NCI-H2107 treated with DMSO at 0.1 percent for 48 hours (cell line): ENCODE data around the gene GAS2L2.
"Not testable (repeated sequence)": the region's sequence is repeated elsewhere in the genome, so short reads cannot be mapped to it uniquely, and the experiment has no call there.

Experiments used
- DNase-seq: peaks from one replicate; lab custom pipeline; 2025; ENCODE audit not compliant: unreplicated experiment; lab: John Stamatoyannopoulos, UW

The GAS2L2 gene

GRCh38 chr17:35730400-35731005 is 22.5 kb downstream of the GAS2L2 start:
- no peak for DNase-seq

GRCh38 chr17:35729405-35729833 is 23.6 kb downstream of the GAS2L2 start:
- no peak for DNase-seq

DNA sequence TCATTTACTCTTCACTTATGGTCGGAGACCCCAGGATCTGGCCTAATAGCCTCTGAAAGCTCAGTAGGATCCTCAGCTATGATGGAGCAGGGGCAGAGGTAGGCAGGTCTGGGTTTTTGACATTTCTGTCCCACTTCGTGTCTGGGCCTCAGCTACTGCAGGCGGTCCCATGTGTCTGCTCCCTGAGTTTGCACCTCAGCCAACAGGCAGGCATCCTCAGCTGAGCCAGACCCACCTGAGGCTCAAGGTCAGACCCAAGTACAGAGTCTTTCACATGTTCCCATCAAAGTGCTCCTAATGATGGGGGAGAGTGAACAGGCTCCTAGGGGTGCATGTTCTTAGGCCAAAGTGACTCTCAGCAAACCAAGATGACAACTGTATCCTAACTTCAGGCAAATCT is 24.5 kb downstream of the GAS2L2 start:
- no peak for DNase-seq

- no peak for DNase-seq
These were observed 25.4 kb downstream of the GAS2L2 start for GRCh38 chr17:35727635-35728034.

DNA sequence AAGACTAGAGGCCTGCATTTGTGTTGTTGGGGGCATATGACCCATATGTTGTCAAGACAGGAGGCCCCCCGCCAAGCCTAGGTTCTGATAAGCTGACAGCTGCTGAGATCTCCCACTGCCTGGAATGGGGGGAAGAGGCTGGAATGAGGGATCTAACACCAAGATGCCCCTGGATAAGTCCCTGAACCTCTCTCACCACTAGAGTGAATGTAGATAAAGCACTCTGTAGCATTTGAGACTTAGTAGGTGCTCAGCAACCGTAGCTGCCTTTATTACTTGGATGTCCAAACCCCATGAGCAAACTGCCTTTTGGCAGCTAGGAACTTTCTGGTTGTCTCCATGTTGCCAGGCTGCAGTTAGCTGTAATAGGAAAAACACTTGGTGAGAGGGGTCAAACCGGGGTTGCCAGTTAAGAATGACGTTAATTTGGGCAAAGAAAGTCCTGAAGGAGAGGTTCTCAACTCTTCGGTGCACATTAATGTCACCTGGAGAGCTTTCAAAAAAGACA is 26.0 kb downstream of the GAS2L2 start:
- no peak for DNase-seq

DNA sequence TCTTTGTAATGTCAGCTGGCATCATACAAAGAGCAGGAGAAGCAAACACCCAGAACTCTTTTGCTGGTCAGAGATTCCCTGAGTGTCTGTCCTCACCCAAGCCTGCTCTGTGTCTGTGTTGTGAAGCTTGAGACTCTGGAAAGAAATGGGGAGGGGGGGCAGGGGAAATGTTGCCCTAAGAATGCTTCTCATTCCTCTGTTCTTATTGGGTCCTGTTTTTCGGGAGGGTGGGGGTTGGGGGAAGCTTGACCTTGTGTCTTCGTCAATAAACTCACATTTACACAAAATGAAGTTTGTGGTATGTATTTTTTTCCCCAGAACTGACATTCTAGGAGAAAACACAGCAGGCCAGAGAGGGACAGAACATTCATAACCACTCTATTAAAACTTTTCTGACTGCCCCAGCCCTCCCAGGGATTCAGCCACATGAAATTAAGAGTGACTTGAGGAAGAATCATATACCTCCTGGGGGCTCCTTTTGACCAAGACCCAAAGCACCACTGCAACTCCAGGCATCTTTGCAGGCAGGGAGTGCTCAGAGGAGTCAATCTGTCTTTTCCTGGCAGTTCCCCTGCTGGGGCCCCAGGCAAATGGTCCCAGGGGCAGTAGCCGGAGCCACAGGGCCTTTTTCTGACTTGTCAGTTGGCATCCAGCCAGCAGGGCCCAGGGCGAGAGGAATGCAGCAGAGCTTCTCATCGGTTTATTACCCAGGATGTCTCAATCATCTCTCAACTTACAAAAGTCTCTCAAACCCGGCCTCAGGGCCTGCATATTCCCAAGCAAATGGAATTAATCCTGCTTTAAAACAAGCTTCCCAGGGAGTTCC is 26.7 kb downstream of the GAS2L2 start:
- DNase-seq, result no peak

- no peak for DNase-seq
These were observed 27.3 kb downstream of the GAS2L2 start for GRCh38 chr17:35725802-35726126.

GRCh38 chr17:35725058-35725457 is 28.0 kb downstream of the GAS2L2 start:
- no peak for DNase-seq

GRCh38 chr17:35723735-35724134 is 29.3 kb downstream of the GAS2L2 start:
- DNase-seq, result no peak

DNA sequence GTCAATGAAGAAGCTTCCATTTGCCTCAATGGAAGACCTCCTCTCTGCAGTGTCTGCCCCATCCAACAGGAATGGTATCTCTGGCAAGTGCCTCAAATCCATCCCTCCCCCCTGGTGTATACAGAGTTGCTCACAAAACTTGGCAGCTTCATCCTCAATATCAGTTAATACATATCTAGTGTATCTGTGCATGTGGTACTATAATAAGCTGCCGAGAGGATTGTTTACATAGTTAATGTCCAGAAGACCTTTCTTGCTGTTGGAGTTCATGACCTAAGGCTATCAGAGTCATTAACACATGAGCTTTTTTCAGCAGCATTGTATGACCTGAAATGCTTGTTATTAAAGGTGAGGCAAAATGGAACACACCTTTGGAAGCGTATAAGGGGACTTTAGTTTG is 35.6 kb downstream of the GAS2L2 start:
- no peak for DNase-seq

- no peak for DNase-seq
These were observed 36.1 kb downstream of the GAS2L2 start for GRCh38 chr17:35716897-35717465.

GRCh38 chr17:35716173-35716572 is 36.9 kb downstream of the GAS2L2 start:
- no peak for DNase-seq

GRCh38 chr17:35715416-35715815 is 37.6 kb downstream of the GAS2L2 start:
- DNase-seq, result no peak

DNA sequence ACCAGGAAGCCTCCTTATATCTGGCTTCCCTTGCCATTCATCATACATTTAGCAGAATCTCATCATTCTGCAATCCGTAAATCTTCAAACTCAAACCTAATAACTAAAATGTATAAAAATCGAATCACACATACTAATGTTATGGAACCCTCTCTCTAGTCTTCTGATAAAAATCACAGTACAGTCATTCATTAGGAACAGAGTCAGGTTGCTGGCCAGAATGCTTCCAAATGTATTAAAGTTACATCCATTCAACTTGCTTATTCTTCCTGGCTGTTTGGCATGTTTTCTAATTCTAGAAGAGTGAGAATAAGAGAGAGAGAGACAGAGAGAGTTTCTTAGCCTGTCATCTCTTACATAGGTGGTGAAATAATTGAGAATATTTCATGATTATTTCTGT is 38.1 kb downstream of the GAS2L2 start:
- DNase-seq, result no peak

DNA sequence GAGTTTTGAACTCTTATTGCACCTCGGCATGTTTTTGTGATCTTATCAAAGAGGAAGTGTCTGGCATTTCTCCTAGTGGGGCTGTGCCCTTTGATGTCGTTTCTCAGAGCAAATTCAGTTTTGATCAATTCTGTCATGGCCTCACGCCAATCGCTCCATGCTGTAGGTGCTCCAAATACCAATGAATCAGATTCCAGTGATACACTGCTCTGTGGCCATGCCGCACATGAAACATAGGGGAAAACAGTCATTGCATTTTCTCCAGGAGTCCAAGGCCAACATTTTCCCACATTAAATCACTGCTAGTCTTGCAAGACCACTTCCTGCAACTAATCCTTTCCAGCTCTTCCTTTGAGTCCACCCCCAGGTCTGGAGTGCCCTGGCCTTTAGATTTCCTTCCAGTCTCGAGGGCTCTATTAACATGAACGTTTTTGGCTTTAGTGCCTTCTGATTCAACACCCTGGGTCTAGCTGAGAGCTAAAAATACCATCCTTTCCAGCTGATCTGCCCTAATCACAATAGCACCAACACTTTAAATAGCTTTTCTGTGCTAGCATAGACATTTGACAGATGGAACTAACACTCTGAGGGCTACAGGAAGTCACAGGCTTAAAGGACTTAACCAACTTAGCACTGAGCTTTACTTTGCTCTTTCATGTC is 39.8 kb downstream of the GAS2L2 start:
- no peak for DNase-seq

DNA sequence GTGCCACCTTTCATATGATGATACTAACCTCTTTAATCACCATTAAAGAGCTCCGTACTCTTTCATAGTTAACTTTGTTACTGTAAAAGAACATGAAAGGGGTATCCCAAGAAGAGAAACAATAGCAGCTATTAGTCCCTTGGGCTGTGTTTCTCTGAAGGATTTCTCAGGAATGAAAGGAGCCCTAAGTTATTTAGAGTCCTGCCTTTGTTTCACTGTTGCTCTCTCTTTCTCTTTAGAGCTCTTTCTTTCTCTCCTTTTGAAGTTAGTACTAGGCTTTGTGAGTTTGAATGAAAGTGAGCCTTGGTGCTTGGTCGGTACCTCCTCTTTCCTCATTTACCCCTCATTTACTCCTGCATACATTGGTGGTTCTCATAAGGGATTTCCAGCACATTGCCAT is 42.1 kb downstream of the GAS2L2 start:
- DNase-seq, result no peak

GRCh38 chr17:35709874-35710273 is 43.2 kb downstream of the GAS2L2 start:
- no peak for DNase-seq

- DNase-seq, result peak; percentile 22
These were observed 44.1 kb downstream of the GAS2L2 start for GRCh38 chr17:35708951-35709350.

GRCh38 chr17:35708149-35708548 is 44.9 kb downstream of the GAS2L2 start:
- DNase-seq, result no peak

DNA sequence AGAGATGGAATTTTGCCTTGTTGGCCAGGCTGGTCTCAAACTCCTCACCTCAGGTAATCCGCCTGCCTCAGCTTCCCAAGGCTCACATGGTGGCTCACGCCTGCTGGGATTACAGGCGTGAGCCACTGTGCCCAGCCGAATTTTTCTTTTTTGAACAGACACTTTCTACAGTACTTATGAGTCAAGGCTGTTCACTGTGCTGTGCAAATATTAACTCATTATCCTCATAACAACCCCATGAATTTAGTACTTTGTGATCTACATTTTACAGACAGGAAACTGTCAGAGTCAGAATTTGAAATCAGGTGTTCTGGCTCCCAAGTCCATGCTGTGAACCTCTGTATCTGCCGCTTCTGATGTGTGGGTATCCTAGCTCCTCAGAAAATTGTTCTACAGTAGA is 47.3 kb downstream of the GAS2L2 start:
- no peak for DNase-seq

GRCh38 chr17:35705230-35705629 is 47.8 kb downstream of the GAS2L2 start:
- DNase-seq, result no peak

- DNase-seq, result not testable (repeated sequence)
These were observed 49.7 kb downstream of the GAS2L2 start for GRCh38 chr17:35703308-35703707.
